Stimulated activated CD4-positive, alpha-beta T cell treated with anti-CD3 and anti-CD28 coated beads, Interleukin-1b, Interleukin-23, amount 100 ng/mL, for 24 hours (primary cell): ENCODE data around the gene LIN28B.
"Not testable (repeated sequence)": the region's sequence is repeated elsewhere in the genome, so short reads cannot be mapped to it uniquely, and the experiment has no call there.

ENCODE experiments used
- DNase-seq, 4 experiments: peaks; one replicate each; pipeline ENCODE4 v3.0.0-alpha.2; 2020; ENCODE audit warnings: low read depth in 4 of 4, low spot score in 1 of 4

Gene LIN28B

GRCh38 chr6:104955927-104956730 is 778 bp upstream of the LIN28B start:
- no peak for DNase-seq

GRCh38 chr6:104957301-104958177 is 632 bp downstream of the LIN28B start:
- DNase-seq: no peak

GRCh38 chr6:104958178-104959025 is 1.5 kb downstream of the LIN28B start:
- DNase-seq: no peak

GRCh38 chr6:104959026-104959858 is 2.3 kb downstream of the LIN28B start:
- no peak for DNase-seq

- no peak for DNase-seq
Measured at GRCh38 chr6:104969108-104969507, 12.2 kb downstream of the LIN28B start.

- DNase-seq: no peak
Measured at GRCh38 chr6:104969785-104970581, 13.1 kb downstream of the LIN28B start.

- no peak for DNase-seq
Measured at GRCh38 chr6:104973404-104973803, 16.5 kb downstream of the LIN28B start.

GRCh38 chr6:104983296-104983695 is 26.4 kb downstream of the LIN28B start:
- no peak for DNase-seq

- no peak for DNase-seq
Measured at GRCh38 chr6:104983776-104984175, 26.9 kb downstream of the LIN28B start.

GRCh38 chr6:104984831-104985230 is 27.9 kb downstream of the LIN28B start:
- DNase-seq: no peak

- not testable (repeated sequence) for DNase-seq
Measured at GRCh38 chr6:104985875-104986274, 29.0 kb downstream of the LIN28B start.

GRCh38 chr6:104986625-104987024 is 29.7 kb downstream of the LIN28B start:
- DNase-seq: no peak

GRCh38 chr6:104987218-104987617 is 30.3 kb downstream of the LIN28B start:
- DNase-seq: no peak

GRCh38 chr6:104990085-104990484 is 33.2 kb downstream of the LIN28B start:
- no peak for DNase-seq

- not testable (repeated sequence) for DNase-seq
Measured at GRCh38 chr6:104991062-104991461, 34.2 kb downstream of the LIN28B start.

- DNase-seq: not testable (repeated sequence)
Measured at GRCh38 chr6:104993576-104993975, 36.7 kb downstream of the LIN28B start.

GRCh38 chr6:104995989-104996617 is 39.2 kb downstream of the LIN28B start:
- DNase-seq: no peak

- no peak for DNase-seq
Measured at GRCh38 chr6:105001063-105001462, 44.2 kb downstream of the LIN28B start.

- DNase-seq: no peak
Measured at GRCh38 chr6:105001906-105002305, 45.0 kb downstream of the LIN28B start.
